ENCODE measurements around the gene SPON1.
"Not testable (repeated sequence)": the region's sequence is repeated elsewhere in the genome, so short reads cannot be mapped to it uniquely, and the experiment has no call there.

SPON1 gene

DNA sequence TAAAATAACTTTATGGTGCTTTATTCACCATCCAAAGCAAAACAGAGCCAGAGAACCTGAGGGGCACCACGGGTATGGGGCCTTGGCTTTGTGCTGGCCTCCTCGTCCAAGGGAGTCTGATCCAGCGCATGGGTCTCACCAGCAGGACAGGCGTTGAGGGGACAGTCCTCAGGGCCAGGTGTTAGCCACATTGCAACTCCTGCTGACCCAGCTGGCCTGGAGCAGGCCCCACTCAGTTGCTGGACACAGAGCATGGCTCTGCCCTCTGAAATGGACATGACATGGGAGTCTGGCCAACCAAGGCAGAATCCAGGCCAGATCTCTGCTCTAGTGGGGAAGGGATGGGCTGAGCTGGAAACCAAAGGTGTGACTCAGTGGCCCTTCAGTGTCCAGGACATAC, 280.2 kb downstream of the SPON1 start:
- no peak for DNase-seq
- in situ Hi-C loops (cut with HindIII; ENCODE audit: low pct_ligation_motif_present, low pct_unique_long_range_greater_than_20kb, low sequenced_read_pairs), result no loop called here

DNA sequence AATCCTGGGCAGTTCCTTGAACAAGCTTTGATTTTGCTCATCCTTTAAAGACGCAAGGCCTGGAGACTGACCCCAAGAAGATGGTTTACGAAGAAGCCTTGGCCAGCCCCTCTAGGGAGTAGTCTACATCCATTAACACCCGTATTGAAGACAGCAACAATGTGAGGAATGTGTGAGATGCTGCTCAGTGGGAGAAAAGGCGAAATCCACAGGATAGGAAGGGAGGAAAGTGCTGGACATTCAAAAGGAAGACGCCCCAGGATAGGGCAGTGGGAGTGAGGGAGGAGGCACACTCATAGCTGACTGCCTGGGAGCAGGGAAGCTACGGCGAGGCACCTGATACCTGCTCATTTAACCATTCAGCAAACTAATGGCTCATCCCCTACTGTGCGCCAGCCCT, 282.4 kb downstream of the SPON1 start:
- no peak for DNase-seq
- in situ Hi-C loops (cut with HindIII; ENCODE audit: low pct_ligation_motif_present, low pct_unique_long_range_greater_than_20kb, low sequenced_read_pairs), result no loop called here

DNA sequence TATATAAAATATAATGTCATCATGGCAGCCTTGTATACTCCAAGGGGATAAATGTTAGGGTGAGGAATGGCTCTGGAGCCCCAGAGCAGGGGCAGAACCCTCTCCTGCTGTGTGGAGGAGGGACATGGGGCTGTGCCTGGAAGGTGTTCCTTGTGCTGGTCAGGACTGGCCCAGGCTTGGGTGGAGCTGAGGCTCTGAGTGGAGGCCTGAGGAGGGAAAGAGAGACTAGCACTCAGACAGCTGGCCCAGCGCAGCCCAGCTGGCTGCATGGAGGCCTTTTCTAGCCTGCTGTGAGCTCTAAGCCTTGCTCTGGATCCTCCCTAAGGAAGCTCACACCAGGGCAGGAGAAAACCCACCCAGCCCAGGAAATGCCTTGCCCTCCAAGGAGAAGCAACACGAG, 282.9 kb downstream of the SPON1 start:
- in situ Hi-C loops (cut with HindIII; ENCODE audit: low pct_ligation_motif_present, low pct_unique_long_range_greater_than_20kb, low sequenced_read_pairs), result no loop called here
- DNase-seq, result no peak

DNA sequence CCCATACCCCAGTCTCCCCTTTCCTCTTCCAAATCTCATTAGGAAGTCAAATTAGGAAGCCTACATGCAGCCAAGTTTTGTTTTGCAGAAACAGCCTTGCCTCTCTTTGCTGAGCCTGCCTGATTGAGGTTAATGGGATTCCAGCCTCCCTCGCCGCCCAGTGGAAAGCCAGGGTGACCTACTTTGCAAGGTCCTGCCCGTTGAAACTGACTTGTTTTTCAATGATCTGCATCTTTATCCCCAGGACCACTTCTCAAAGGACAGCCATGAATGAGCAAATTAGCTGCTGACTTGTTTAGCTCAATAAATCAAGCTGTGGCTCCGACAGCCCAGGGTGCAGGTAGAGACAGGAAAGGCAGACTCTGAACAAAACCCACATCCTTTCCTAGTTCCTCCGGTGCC, 286.1 kb downstream of the SPON1 start:
- DNase-seq, result no peak
- in situ Hi-C loops (cut with HindIII; ENCODE audit: low pct_ligation_motif_present, low pct_unique_long_range_greater_than_20kb, low sequenced_read_pairs), result no loop called here

DNA sequence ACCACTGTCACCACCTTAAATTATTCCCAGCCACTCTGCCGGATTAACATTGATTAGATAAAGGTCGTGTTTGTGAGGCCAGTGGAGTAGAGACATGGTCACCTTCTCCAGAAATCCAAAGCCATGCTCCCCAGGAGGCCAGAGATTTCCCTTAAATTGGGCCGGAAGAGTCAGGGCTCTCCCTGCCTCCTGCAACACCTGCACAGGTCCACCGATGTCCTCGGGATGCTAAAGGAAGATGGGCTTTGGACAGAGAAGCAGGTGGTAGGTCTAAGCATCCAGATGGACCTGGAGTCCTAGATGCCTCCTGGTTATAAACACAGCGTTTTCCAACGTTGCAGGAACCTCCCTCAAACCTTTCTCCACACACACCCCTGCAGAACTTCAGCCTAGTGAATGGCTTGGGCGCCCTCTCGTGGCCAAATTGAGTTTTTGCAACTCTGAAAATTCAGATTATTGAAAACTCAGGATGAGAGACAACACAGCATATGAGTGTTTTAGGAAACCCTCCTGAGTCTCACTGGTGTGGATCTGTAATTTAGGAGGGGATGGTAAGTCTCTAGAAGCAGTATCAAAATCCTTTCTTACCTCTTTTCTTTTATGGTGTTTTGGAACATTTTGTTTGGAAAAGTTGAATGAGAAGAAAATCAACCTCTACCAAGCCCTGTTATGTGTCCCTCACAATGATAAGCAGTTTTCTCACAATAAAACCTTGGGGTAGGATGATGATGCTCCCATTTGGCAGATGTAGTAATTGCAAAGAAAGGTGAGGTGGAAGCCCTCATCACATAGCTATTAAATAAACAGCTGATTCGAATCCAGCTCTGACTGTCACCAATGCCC, 286.8 kb downstream of the SPON1 start:
- in situ Hi-C loops (cut with HindIII; ENCODE audit: low pct_ligation_motif_present, low pct_unique_long_range_greater_than_20kb, low sequenced_read_pairs), result no loop called here
- peak; percentile 46 for DNase-seq

DNA sequence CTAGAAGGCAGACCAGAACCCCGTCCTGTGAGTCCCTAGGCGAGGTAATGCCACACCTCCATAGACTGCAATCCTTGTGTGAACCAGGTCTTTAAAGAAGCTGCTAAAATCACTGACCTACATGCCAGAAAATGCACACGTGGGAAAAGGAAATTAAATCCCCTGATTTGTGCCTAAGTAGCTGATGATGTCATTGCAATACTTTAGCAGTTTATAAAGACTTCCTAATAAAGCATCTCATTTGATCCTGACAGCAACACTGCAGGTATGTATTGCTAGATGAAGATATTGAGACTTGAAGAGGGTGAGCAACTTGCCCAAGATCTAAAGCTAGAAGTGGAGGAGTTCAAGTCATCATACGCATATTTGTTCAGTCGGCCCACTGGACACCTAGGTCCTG, 289.2 kb downstream of the SPON1 start:
- in situ Hi-C loops (cut with HindIII; ENCODE audit: low pct_ligation_motif_present, low pct_unique_long_range_greater_than_20kb, low sequenced_read_pairs), result no loop called here
- DNase-seq, result no peak

DNA sequence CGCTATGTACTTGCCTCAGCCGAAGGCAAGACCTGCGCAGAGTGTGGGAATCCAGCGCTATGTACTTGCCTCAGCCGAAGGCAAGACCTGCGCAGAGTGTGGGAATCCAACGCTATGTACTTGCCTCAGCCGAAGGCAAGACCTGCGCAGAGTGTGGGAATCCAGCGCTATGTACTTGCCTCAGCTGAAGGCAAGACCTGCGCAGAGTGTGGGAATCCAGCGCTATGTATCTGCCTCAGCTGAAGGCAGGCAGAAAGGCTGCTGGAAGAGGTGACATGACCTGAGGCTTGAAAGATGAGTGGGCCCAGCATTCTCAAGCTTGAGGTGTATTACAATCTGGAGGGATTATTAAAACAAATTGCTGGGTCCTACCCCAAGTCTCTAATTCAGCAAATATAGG, 290.0 kb downstream of the SPON1 start:
- in situ Hi-C loops (cut with HindIII; ENCODE audit: low pct_ligation_motif_present, low pct_unique_long_range_greater_than_20kb, low sequenced_read_pairs); DNase-seq: not testable (repeated sequence)

DNA sequence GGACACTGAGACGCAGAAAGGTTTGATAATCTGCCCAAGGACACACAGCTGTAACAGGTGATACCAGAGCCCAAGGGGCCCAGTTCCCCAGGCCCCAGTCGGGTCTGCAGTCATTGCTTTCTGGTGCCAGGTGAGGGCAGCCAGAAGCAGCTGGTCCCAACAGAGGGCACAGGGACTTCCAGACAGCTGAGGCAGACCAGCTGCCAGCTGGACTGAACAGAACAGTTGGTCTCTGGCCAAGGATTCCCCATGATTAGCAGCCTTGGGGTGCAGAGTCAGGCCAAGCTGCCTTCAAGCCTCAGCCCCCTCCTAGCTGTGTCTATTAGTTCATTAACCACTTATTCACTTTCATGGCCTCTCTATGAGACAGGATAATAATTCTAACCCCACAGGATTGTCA, 290.9 kb downstream of the SPON1 start:
- in situ Hi-C loops (cut with HindIII; ENCODE audit: low pct_ligation_motif_present, low pct_unique_long_range_greater_than_20kb, low sequenced_read_pairs), result no loop called here
- no peak for DNase-seq

DNA sequence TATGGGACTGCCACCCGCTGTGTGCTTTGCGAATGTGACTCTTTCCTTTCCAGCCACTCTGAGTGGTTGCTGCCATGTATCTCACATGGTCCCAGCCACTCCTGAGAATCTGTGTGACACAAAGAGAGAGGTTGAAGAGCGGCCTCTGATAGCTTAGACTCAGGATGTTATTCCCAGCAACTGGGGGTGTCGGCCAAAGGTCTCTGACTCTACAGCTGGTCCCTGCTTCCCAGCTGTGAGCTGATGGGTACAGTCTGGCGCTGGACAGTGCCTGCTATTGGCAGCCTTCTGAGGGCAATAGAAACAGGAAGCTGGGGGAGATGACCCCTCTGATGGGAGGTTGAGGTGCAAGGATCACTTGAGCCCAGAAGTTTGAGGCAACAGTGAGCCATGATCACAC, 291.3 kb downstream of the SPON1 start:
- in situ Hi-C loops (cut with HindIII; ENCODE audit: low pct_ligation_motif_present, low pct_unique_long_range_greater_than_20kb, low sequenced_read_pairs), result no loop called here
- DNase-seq, result no peak

DNA sequence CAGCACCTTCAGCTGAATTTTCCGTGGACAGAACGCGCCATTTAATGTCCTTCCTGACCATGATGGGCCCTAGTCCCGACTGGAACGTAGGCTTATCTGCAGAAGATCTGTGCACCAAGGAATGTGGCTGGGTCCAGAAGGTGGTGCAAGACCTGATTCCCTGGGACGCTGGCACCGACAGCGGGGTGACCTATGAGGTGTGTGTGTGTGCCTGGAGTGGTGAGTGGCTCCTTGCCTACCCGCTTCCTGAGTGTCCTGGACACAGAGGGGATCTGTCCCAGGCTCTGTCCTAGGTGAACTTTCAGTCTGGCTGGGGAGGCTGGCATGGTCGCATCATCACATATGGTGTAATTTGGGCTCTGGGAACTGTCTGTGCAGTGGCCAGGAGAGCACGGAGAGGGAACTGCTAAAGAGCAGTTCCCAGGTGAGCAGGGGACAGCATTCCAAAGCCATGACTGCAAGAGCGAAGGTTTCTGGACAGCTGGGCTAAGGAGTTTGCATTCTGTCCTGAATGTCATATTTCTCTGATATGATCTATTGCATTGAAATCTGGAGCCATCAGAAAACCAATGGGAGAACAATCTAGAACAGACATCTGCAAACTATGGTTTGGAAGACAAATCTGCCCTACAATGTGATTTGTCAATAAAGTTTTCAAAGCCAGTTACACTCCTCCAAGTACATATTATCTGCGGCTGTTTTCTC, 292.2 kb downstream of the SPON1 start:
- DNase-seq, result no peak
- in situ Hi-C loops (cut with HindIII; ENCODE audit: low pct_ligation_motif_present, low pct_unique_long_range_greater_than_20kb, low sequenced_read_pairs), result no loop called here

DNA sequence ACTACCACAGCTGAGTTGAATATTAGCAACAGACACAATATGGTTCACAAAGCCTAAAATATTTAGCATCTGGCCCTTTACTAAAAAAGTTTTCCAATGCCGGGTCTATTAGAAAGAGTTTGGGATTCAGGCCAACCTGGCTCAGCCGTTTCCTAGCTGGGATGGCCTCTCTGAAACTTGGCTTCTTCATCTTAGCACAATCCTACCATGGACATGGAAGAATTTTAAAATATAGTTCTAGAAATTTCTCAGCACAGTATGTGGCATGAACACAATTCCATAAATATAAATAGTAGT, 292.7 kb downstream of the SPON1 start:
- in situ Hi-C loops (cut with HindIII; ENCODE audit: low pct_ligation_motif_present, low pct_unique_long_range_greater_than_20kb, low sequenced_read_pairs), result no loop called here
- no peak for DNase-seq

DNA sequence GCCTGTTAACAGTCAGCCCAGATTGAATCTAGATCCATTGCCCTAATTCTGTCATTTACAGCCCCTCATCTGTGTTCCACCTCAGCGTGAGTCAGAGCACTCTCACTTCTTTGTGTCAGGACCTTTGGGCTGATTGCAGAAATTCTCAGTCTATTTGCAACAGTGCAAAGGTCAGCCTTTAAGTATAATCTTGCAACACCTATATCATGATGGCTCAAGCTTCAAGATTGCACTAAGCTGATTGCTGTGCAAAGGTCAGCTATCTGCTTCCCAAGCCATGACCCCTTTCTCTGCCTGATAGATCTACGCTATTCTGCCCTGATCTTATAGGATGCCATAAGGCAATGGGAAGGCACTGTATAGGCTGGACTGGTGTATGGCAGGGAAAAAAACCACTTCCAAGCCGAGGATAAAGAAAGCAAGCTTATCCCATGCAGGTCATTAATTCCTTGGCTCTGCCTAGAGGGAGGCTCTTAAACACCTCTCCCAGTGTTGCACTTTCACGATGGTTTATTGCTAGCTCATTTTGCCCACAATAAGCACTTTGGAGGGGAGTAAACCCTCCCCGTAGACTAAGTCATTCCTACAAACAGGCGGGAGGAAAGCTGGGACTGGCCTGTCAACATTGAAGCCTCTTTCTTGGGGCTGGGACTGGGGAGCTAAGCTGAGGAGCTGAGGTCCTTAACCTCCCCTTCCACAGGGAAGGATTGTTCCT, 295.9 kb downstream of the SPON1 start:
- peak; percentile 33 for DNase-seq
- in situ Hi-C loops (cut with HindIII; ENCODE audit: low pct_ligation_motif_present, low pct_unique_long_range_greater_than_20kb, low sequenced_read_pairs), result no loop called here

DNA sequence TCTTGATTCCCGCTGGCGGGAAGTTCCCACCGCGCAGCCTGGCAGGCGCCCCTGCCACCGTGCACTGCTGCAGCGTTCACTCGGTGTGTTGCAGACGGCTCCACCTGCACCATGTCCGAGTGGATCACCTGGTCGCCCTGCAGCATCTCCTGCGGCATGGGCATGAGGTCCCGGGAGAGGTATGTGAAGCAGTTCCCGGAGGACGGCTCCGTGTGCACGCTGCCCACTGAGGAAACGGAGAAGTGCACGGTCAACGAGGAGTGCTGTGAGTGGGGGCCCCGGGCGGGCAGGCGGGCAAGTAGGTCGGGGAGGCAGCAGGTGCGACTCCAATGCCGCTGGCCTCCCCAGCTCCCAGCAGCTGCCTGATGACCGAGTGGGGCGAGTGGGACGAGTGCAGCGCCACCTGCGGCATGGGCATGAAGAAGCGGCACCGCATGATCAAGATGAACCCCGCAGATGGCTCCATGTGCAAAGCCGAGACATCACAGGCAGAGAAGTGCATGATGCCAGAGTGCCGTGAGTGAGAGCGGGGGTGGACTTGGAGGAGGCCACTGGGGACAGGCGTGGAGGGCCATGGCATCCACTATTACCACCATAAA, 296.8 kb downstream of the SPON1 start:
- no peak for DNase-seq
- in situ Hi-C loops (cut with HindIII; ENCODE audit: low pct_ligation_motif_present, low pct_unique_long_range_greater_than_20kb, low sequenced_read_pairs), result no loop called here

DNA sequence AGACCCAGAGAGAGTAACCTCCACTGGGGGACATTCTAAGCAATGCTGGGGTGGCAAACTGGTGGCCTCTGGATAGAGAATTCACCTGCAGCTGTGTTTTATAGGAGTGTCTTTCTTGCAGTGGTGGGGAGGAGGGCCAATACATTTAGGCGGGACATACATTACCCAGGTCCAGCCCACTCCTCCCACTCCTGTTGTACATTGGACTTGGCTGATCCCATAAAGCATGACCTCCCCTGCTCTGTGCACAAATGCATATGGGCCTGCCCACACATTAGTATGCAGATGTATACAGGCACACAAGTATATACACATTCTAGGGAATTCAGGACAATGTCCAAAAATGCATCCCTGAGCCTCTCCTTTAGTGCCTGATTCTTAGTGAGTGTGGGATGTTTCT, 297.4 kb downstream of the SPON1 start:
- in situ Hi-C loops (cut with HindIII; ENCODE audit: low pct_ligation_motif_present, low pct_unique_long_range_greater_than_20kb, low sequenced_read_pairs), result no loop called here

DNA sequence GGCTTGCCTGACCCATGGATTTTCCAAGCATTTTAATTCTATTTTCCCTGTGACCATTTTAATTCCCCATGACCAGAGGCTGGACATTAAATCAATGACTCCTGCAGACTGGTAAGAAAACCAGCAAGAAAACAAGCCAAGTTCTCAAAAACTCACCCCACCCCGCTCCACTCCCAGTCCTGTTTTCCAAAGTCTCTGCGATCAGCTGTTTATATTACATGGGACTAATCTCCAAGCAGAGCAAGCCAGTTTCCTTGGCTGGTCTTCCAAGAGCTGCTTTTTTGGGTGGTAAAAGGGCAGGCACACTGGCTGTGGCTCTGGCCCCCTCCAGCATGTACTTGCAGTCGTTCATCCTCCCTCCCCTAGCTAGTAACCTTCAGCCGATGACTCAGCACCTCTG, 298.5 kb downstream of the SPON1 start:
- DNase-seq, result no peak
- in situ Hi-C loops (cut with HindIII; ENCODE audit: low pct_ligation_motif_present, low pct_unique_long_range_greater_than_20kb, low sequenced_read_pairs), result no loop called here

More for the DNA sequence above, 297.4 kb downstream of the SPON1 start:
- DNase-seq, result no peak

DNA sequence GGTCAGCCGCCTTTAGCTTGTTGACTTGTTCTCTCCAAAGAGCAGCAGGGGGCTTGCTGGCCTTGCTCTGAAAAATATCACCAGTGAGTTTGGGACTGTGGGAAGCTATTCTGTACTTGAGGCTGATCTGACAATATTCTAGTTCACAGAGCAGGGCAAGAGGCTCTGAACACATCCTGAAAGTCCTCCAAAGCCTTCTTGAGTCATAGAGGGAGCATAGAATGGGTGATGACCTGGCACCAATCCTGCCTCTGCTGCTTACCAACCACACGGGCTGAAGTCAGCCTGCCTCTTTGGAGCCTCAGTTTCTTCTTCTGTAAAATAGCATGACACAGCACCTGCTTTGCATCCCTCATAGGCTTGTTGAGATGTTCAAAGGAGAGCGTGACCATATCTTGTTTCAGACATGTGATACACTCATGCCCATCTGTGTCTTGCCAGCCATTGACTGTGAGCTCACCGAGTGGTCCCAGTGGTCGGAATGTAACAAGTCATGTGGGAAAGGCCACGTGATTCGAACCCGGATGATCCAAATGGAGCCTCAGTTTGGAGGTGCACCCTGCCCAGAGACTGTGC, 299.8 kb downstream of the SPON1 start:
- DNase-seq, result no peak
- in situ Hi-C loops (cut with HindIII; ENCODE audit: low pct_ligation_motif_present, low pct_unique_long_range_greater_than_20kb, low sequenced_read_pairs), result no loop called here

DNA sequence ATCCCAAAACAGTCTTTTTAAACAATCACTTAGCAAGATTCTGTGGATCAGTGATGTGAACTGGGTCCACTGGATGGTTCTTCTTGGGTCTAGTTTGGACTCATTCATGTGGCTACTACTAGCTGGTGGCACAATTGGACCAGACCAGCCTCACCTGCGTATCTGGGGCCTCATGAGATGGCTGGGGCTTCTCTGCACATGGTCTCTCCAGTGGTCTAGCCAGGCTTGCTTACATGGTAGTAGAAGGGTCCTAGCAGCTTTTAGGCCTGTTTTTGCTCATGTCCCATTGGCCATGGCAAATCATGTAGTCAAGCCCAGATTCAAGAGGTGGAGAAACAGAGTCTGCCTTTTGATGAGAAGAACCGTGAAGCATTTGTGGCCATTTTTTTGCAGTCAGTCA, 302.4 kb downstream of the SPON1 start:
- no peak for DNase-seq
- in situ Hi-C loops (cut with HindIII; ENCODE audit: low pct_ligation_motif_present, low pct_unique_long_range_greater_than_20kb, low sequenced_read_pairs), result no loop called here

DNA sequence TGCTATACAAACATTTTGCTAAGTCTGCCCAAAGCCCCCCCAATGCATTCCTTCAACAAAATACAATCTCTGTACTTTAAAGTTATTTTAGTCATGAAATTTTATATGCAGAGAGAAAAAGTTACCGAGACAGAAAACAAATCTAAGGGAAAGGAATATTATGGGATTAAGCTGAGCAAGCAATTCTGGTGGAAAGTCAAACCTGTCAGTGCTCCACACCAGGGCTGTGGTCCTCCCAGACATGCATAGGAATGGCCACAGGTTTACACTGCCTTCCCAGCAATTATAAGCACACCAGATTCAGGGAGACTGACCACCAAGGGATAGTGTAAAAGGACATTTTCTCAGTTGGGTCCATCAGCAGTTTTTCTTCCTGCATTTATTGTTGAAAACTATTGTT, 304.1 kb downstream of the SPON1 start:
- DNase-seq, result no peak
- in situ Hi-C loops (cut with HindIII; ENCODE audit: low pct_ligation_motif_present, low pct_unique_long_range_greater_than_20kb, low sequenced_read_pairs), result no loop called here
